HG02798 (cell line): ENCODE data around the gene AGAP1.

ENCODE experiments used
- ATAC-seq: cut with Tn5 transposase; IDR thresholded peaks from one replicate; pipeline ENCODE4 v1.9.1; 2021; ENCODE audit warnings: mild to moderate bottlenecking; ENCODE audit not compliant: unreplicated experiment, poor library complexity

AGAP1 gene

DNA sequence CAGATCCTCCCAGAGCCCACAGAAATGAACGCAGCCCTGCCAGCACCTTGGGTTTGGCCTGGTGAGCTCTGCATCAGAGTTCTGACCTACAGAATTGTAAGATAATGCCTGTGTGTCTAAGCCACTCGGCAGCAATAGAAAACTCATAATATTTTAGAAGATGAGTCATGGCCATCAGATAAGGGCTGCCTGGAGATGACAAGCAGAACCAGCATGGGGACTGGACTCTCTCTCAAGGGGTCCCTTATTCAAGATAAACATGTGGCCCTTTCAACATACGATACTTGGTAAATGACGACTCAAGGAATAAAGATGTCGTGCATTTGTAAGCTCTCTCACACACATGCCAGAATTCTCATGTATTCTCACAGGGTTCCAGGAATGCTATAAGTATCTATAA is 8.5 kb upstream of the AGAP1 start:
- ATAC-seq, result no peak

DNA sequence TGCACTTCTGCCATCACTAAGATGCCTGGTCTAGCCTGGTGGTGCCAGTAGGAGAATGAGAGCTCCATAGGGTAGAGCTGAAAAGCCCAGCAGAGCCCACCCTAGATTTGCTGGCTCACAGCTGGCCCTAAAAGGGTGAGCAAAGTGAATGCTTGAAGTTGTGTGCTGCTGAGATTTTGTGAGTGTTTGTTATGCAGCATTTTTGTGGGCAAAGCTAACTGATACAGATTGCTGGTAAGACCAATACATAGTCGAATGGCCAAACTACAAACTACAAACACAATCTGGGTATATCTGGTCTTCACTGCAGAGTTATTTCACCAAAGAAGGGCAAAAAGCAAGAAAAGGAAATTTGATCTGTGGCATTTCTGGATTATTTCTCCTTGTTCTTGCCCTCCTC is 7.1 kb upstream of the AGAP1 start:
- no peak for ATAC-seq

DNA sequence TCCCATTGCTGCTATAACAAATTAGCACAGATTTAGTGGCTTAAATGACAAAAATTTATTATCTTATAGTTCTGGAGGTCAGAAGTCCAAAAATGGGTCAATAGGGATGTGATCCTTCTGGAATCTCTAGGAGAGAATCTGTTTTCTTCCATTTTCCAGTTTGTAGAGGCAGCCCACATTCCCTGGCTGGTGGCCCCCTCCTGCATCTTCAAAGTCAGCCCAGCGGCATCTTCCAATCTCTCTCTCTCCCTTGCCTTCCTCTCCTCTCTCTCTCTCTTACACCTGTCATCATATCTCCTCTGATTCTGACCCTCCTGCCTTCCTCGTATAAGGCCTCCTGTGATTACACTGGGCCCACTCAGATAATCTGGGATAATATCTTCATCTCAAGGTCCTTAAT is 3.9 kb upstream of the AGAP1 start:
- no peak for ATAC-seq

- no peak for ATAC-seq
These were observed 946 bp upstream of the AGAP1 start for GRCh38 chr2:235492850-235493344.

DNA sequence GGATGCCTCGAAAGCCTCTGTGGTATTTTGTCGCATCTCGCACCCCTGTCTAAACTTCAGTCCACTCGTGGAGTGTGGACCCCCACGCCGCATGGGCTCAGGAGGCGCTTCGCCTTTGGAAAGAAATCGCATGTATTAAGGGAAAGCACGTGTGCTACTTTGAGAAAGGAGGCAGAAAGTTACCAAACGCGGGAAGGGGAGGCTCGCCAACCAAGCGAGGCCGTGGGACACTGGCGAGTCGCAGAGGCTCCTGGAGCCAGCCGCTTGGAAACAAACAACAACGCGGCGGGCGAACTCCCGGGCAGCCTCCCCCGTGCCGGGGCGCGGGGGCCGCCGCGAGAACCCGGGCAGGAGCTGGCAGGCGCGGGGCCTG is 455 bp upstream of the AGAP1 start:
- ATAC-seq, result no peak

- ATAC-seq, result no peak
These were observed 1.0 kb downstream of the AGAP1 start for GRCh38 chr2:235494716-235495372.

GRCh38 chr2:235495373-235496238 is 1.8 kb downstream of the AGAP1 start:
- no peak for ATAC-seq

DNA sequence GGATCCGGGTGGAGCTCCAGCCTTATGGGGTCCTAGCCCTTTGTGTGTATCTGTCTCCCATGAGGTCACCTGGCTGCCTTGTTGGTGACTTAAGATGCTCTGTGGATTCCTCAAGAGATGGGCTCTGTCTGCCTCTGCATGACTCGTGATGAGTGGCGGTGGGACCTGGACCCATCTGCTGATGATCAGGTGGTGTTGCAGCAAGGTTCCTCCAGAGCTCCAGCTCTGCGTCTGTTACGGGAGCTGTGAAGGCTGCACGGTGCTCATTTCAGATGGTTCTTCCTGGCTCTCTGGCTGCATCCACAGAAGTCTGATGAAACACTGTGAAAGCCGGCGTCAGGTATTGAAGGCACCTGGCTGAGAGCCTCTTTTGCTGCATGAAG is 2.4 kb downstream of the AGAP1 start:
- no peak for ATAC-seq

- no peak for ATAC-seq
These were observed 3.3 kb downstream of the AGAP1 start for GRCh38 chr2:235497096-235497495.

DNA sequence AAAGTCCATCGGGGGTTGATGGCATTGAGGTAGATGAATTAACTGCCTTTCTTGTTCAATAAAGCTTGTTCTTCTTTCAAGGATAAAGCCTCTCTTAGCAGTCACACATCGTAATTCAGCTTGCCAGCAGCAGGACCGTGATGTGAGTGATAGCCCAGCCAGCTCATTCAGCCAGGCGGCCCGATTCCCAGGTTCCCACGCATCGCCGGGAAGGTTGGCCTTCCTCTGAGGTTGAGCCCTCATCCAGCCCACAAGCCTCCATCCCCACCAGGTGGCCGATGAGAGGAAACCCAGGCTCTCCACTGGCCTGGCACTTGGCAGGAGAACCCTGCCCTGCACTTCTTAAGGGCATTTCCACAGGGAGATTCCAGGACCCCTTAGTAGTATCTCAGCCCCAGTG is 4.7 kb downstream of the AGAP1 start:
- ATAC-seq, result no peak

DNA sequence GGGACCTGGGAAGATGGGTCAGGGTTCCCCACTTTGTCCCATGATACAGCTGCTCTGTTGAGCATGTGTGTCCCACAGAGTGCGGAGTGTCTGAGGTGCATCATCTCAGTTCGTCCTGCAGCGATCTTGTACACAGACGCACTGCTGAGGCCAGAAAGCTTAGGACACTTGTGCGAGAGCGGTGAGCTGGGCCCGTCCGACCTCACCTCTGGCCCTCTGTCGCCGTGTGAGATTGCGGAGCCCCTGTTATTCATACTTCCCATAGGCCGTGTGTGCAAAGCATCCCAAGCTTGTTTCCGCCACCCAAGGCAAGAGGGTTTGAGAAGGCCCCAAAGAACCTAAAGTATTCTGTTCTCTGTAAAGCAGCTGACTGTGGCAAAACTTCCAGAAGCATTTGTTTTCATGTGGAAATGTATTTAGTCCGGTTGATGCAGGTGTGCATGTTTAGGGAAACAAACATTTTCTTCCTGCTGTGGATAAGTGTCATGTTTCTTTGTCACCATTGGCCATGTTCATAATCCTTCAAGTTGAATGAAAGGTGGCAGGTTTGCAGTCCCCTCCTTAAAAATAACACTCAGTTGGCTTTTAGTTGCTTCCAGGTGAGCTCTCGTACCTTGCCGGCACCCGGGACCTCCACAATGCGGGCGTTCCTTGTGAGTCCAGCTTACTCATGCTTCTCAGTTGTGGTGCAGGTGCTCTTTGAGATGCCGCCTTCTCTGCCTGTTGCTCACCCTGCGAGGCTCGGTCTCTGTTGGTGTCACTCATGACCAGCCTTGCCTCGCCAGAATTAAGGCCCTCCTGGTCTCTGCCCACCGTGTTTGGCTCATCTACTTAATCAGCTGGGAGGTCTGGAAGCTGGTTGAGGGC is 5.3 kb downstream of the AGAP1 start:
- no peak for ATAC-seq

GRCh38 chr2:235500110-235500760 is 6.4 kb downstream of the AGAP1 start:
- ATAC-seq, result no peak

GRCh38 chr2:235500761-235501672 is 7.2 kb downstream of the AGAP1 start:
- ATAC-seq, result no peak

- no peak for ATAC-seq
These were observed 7.8 kb downstream of the AGAP1 start for GRCh38 chr2:235501673-235502031.

GRCh38 chr2:235502336-235502735 is 8.5 kb downstream of the AGAP1 start:
- no peak for ATAC-seq

DNA sequence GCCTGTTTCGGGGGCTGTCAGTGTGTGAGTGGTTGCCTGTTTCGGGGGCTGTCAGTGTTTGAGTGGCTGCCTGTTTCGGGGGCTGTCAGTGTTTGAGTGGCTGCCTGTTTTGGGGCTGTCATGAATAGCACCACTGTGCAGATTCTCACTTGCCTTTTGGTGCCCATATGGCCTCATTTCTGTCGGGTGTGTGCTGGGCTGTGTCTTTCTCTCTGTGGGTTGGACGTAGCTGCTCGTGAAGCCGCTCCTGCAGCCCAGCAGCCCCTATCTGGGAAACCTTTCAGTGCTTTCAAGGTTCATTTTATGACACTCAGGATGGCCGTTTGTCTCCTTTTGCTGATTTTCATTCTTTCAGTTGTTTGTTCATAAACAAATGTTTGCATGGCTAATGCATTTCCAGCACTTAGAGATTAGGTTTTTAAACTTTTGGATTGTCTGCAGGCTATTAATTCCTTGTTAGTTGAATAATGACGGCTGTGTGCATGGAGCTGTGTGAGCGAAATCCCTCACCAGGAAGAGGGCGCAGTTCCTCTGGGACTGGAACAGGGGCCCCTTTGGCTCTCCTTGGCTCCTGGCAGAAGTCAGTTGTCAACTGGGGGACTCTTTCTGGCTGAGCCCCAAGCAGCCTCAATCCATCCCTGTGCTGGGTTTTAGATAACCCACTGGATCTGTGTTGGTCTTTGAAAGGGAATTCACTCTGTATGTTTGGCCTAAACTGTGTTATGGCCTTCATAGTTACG is 10.8 kb downstream of the AGAP1 start:
- no peak for ATAC-seq

- ATAC-seq, result no peak
These were observed 11.4 kb downstream of the AGAP1 start for GRCh38 chr2:235505181-235505741.

GRCh38 chr2:235506291-235506996 is 12.6 kb downstream of the AGAP1 start:
- ATAC-seq, result no peak
